Gastrocnemius medialis (tissue), 4 donors: ENCODE measurements around the gene EHBP1L1.

ENCODE experiments used
- POLR2A ChIP-seq, 2 donors: fragments of 450-650 bp; IDR thresholded peaks; one replicate each; pipeline ENCODE4 v1.6.1; 2017; ENCODE audit warnings: antibody characterized with exemption in 2 of 2, mild to moderate bottlenecking in 2 of 2, moderate library complexity in 2 of 2
- TF ChIP-seq, protein P1 (sequence below), 5 experiments: fragments of 450-650 bp in 3 of 5; fragments of 200-600 bp in 2 of 5; sonication (generic) in 2 of 5; IDR thresholded peaks in 4 of 5; conservative IDR thresholded peaks in 1 of 5; 1 replicate in 4 of 5; 2 replicates in 1 of 5; pipeline ENCODE4 v1.5.1; 2016 to 2019; ENCODE audit warnings: antibody characterized with exemption in 5 of 5, mild to moderate bottlenecking in 3 of 5, moderate library complexity in 3 of 5

DNA sequence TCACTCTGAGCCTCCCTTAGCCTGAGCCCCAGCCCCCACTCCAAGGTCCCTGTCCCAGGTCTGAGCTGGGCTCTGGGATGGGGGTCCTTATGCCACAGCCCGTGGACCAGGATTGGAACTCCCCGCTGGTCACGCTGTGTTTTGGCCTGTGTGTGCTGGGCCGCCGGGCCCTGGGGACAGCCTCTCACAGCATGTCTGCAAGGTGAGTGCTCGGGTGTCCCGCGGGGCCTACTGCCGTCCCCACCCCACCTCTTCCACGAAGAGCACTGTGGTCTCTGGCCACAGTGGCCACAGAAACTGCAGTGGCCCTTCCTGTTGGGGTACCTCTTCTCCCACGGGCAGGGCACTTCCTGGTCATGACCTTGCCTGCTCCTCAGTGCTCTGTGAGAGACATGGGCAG, 58.6 kb downstream of the EHBP1L1 start:
- TF ChIP-seq, protein P1, sequence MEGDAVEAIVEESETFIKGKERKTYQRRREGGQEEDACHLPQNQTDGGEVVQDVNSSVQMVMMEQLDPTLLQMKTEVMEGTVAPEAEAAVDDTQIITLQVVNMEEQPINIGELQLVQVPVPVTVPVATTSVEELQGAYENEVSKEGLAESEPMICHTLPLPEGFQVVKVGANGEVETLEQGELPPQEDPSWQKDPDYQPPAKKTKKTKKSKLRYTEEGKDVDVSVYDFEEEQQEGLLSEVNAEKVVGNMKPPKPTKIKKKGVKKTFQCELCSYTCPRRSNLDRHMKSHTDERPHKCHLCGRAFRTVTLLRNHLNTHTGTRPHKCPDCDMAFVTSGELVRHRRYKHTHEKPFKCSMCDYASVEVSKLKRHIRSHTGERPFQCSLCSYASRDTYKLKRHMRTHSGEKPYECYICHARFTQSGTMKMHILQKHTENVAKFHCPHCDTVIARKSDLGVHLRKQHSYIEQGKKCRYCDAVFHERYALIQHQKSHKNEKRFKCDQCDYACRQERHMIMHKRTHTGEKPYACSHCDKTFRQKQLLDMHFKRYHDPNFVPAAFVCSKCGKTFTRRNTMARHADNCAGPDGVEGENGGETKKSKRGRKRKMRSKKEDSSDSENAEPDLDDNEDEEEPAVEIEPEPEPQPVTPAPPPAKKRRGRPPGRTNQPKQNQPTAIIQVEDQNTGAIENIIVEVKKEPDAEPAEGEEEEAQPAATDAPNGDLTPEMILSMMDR (IDR thresholded peaks at IDR 0.05 in 4 of 5, conservative IDR thresholded peaks at IDR 0.05 in 1 of 5), result no peak
- no peak for TF ChIP-seq POLR2A (IDR thresholded peaks at IDR 0.05)
